H7 (cell line): ENCODE data around the gene LRRC27. TPM values are rescaled to one million over a fixed set of nuclear protein-coding genes. Genes with fewer than 3 reads are reported as not detected.
"Not testable (repeated sequence)": the region's sequence is repeated elsewhere in the genome, so short reads cannot be mapped to it uniquely, and the experiment has no call there.

Experiments
- DNase-seq: peaks from one replicate; pipeline ENCODE4 v3.0.0; 2012
- H3K27me3 ChIP-seq: 2 replicates; pipeline ENCODE4 v1.6.0; 2011; ENCODE audit warnings: mild to moderate bottlenecking, low read length; ENCODE audit not compliant: control insufficient read depth, insufficient read depth
- H3K36me3 ChIP-seq: replicated peaks from 2 replicates; pipeline ENCODE4 v1.5.1; 2011; ENCODE audit warnings: low read length; ENCODE audit not compliant: control insufficient read depth, insufficient read depth
- H3K4me3 ChIP-seq: 2 replicates; pipeline ENCODE4 v1.5.1; 2011; ENCODE audit warnings: low read depth, mild to moderate bottlenecking, control low read depth, low read length, moderate library complexity; ENCODE audit not compliant: insufficient read depth
- total RNA-seq: library from RNA; depleted of rRNA; stranded (reverse); fragments of >200 nt; shearing (Covaris generic); gene quantifications from 2 replicates; pipeline ENCODE4 v1.2.3, GENCODE V29; 2014; rRNA removed

The LRRC27 gene
- 4.0 and 5.7 TPM in 2 replicates for total RNA-seq

GRCh38 chr10:132331601-132332432, at the start of gene LRRC27:
TSS of gene LRRC27 (plus strand) at chr10:132332193. CDS start at chr10:132333525, 1,332 bp downstream.
- peak; percentile 100 for DNase-seq
- no peaks in the 10 kb centered on the region; the same call in 1 of the 2 replicates for H3K27me3 ChIP-seq
- peak within 1 kb of the TSS; percentile 91 for H3K4me3 ChIP-seq
- peaks cover 2% of the 10 kb centered on the region; the same call in 1 of the 2 replicates for H3K36me3 ChIP-seq

GRCh38 chr10:132282667-132283603, 49.1 kb upstream of the LRRC27 start:
- Histone ChIP-seq H3K27me3 (no peaks in the 10 kb centered on the region), H3K36me3 (no peaks in the 10 kb centered on the region), H3K4me3 (no peak overlapping the region)
- no peak for DNase-seq

- no peak overlapping the region for H3K4me3 ChIP-seq
- DNase-seq: no peak
Measured at GRCh38 chr10:132283604-132284382, 48.2 kb upstream of the LRRC27 start.

GRCh38 chr10:132289439-132289838, 42.6 kb upstream of the LRRC27 start:
- DNase-seq: no peak
- H3K4me3 ChIP-seq: no peak overlapping the region
- H3K27me3 ChIP-seq: no peaks in the 10 kb centered on the region
- H3K36me3 ChIP-seq: no peaks in the 10 kb centered on the region

More at GRCh38 chr10:132283604-132284382, 48.2 kb upstream of the LRRC27 start:
- Histone ChIP-seq H3K36me3 (no peaks in the 10 kb centered on the region), H3K27me3 (no peaks in the 10 kb centered on the region)

DNA sequence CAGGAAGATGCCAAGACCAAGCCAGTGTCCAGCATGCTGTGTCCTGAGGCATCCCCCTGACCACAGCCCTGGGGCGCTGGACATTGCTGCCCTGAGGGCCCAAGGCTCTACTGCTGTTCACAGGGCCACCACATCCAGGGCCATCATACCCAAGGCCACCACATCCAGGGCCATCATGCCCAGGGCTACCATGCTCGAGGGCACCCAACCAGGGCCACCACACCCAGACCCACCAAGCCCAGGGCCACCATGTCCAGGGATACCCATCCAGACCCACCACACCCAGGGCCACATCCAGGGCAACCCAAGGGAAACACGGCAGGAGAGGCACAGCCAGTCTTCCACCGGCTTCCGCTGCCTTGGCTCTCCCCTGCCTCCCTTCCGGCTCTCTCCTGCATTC, 41.4 kb upstream of the LRRC27 start:
- H3K4me3 ChIP-seq: no peak overlapping the region
- DNase-seq: no peak

DNA sequence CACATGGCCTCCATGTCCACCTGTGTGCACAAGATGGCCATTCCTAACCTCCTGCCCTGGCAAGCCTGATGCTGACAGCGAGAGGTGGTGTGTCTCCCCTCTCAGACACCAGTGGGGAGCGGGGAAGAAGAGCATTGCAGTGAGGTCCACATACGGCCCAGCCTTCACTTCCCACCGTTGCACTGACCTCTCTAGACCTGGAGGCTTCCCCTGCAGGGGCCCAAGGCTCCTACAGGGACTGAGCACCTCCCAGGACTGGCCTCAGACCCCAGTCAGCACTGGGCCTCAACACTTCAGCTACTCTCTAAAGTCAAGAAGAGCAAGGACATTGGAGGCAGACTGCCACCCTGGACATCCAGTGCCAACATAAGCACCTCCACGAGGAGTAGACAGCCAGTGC, 40.2 kb upstream of the LRRC27 start:
- DNase-seq: no peak
- H3K27me3 ChIP-seq: no peaks in the 10 kb centered on the region
- H3K36me3 ChIP-seq: no peaks in the 10 kb centered on the region
- no peak overlapping the region for H3K4me3 ChIP-seq

More for the DNA sequence above, 41.4 kb upstream of the LRRC27 start:
- Histone ChIP-seq H3K36me3 (no peaks in the 10 kb centered on the region), H3K27me3 (no peaks in the 10 kb centered on the region)

GRCh38 chr10:132292287-132293200, 39.4 kb upstream of the LRRC27 start:
- Histone ChIP-seq H3K36me3 (no peaks in the 10 kb centered on the region), H3K27me3 (no peaks in the 10 kb centered on the region), H3K4me3 (no peak overlapping the region)
- DNase-seq: no peak

GRCh38 chr10:132293201-132293812, 38.7 kb upstream of the LRRC27 start:
- Histone ChIP-seq H3K36me3 (no peaks in the 10 kb centered on the region), H3K27me3 (no peaks in the 10 kb centered on the region), H3K4me3 (no peak overlapping the region)
- peak; percentile 85 for DNase-seq

DNA sequence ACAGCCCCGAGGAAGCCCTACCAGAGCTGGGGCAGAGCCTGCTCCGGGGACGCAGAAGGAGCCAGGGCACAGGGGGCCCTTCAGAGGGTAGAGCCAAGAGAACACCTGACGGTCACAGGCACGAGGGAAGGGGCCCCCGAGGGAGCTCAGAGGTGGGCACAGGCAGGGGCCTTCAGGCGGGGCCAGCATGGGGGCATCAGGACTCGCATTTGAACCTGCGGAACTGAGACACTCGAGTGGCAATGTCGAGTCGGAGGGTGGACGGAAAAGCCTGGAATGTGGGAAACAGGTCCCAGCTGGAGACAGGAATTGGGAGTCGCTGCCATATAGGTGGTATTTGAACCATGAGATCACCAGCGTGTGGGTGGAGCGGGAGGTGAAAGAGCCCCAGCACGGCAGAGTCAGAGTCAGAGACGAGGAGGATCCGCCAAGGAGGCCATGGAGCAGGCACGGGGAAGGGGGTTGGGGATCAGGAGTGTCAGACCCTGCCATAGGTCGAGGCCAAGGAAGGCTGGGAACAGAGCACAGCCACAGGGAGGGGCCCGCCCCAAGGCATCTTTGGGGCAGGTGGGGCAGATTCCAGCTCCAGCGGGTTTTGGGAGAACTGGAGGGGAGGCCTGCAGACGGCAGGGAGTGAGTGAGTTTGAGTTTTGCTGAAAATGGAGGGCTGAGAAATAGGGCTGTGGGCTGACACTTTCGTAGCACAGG, 38.0 kb upstream of the LRRC27 start:
- H3K36me3 ChIP-seq: no peaks in the 10 kb centered on the region
- H3K4me3 ChIP-seq: no peak overlapping the region
- H3K27me3 ChIP-seq: no peaks in the 10 kb centered on the region
- DNase-seq: peak; percentile 70

DNA sequence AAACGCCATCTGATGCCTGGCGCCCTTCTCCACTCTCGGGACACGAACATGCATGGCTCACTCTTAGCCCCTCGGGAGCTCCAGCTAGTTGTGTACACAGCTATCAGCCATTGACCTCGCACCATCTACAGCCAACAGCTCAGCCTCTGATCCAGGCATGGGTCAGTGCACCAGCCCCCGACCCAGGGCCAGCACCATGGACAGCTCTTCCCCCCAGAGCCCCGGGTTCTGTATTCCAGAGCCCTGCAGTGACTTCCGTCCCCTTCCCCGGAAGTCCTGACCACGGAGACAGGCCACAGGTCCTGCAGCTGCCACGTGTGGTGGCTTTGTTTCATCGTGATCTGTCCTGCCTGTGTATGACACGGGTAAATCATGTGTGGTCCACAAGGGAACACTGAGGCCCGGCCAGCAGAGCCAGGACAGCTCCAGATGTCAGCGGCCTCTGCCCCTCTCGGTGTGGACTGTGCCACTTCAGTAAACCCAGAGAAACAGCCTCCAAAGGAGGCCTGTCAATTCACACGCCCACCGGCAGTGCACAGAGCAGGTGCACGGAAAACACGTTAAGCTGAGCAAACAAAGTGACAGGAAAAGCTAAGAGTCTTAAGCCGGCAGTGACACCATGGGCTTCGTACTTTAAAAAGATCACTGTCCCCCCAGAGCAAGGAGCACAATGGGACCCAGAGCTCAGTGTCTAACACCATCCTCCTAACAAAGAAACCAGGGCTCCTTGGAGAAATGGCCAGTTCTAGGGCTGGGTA, 37.3 kb upstream of the LRRC27 start:
- Histone ChIP-seq H3K27me3 (no peaks in the 10 kb centered on the region), H3K4me3 (no peak overlapping the region), H3K36me3 (no peaks in the 10 kb centered on the region)
- DNase-seq: peak; percentile 94

DNA sequence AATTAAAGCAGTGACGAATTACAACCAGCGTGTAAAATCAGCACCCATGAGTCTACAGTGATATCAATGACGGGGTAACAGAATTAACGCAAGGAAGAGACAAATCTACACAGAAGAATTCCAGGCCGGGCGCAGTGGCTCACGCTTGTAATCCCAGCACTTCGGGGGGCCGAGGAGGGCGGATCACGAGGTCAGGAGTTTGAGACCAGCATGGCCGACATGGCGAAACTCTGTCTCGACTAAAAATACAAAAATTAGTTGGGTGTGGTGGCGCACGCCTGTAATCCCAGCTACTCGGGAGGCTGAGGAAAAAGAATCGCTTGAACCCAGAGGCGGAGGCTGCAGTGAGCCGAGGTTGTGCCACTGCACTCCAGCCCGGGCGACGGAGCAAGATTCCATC, 36.5 kb upstream of the LRRC27 start:
- DNase-seq, H3K4me3 ChIP-seq, H3K36me3 ChIP-seq, H3K27me3 ChIP-seq: not testable (repeated sequence)
